IMR-90 (cell line): ENCODE measurements around the gene ZFYVE28. TPM values are rescaled to one million over a fixed set of nuclear protein-coding genes. Genes with fewer than 3 reads are reported as not detected.

Source experiments
- CEBPB ChIP-seq: IDR thresholded peaks from 2 replicates; pipeline ENCODE4 v1.6.1; 2012; ENCODE audit warnings: low read depth, low read length, improper control_type of control experiment
- CTCF ChIP-seq: conservative IDR thresholded peaks from 2 replicates; pipeline ENCODE4 v1.5.1; 2012; ENCODE audit warnings: mild to moderate bottlenecking, low read depth, low read length, improper control_type of control experiment
- SMC3 ChIP-seq: fragments of 150-350 bp; IDR thresholded peaks from 2 replicates; pipeline ENCODE4 v1.6.1; 2016; ENCODE audit warnings: low read depth, mild to moderate bottlenecking, antibody characterized with exemption, low read length, moderate library complexity
- polyA plus RNA-seq, 3 experiments: library from polyadenylated mRNA; depleted of rRNA; stranded (reverse); fragments of >200 nt; gene quantifications; 2 replicates each; pipeline ENCODE4 v1.2.3, GENCODE V29; 2012; ENCODE audit warnings: low replicate concordance in 1 of 3
- total RNA-seq: library from RNA; depleted of rRNA; stranded (reverse); fragments of >200 nt; gene quantifications from 2 replicates; pipeline ENCODE4 v1.2.3, GENCODE V29; 2012

Gene ZFYVE28
- total and polyA plus RNA-seq, 2 of the 4 experiments (the other 2 are of a cell fraction), result 0.36 to 1.2 TPM

- TF ChIP-seq CTCF, result no peak
- TF ChIP-seq CEBPB, result no peak
- no peak for TF ChIP-seq SMC3
Measured at GRCh38 chr4:2365913-2366210, 52.6 kb downstream of the ZFYVE28 start (continued).
